ENCODE data around the gene ARHGEF12. TPM values are rescaled to one million over a fixed set of nuclear protein-coding genes. Genes with fewer than 3 reads are reported as not detected.

The ARHGEF12 gene
- polyA plus RNA-seq, 1 donor (not counting 4 experiments of a cell fraction or from before 2014, with no cell fraction given), result 28.8 TPM

- peaks cover 0 to 3% of the 10 kb centered on the region in 2 experiments for H3K36me3 ChIP-seq (ENCODE audit: control insufficient read depth in 2 of 2, extremely low read depth in 1 of 2, insufficient read depth in 2 of 2, low read length in 2 of 2)
- H2AFZ ChIP-seq (ENCODE audit: control insufficient read depth, low read length), result no peak overlapping the region
- dilution Hi-C loops (cut with MboI; ENCODE audit: extremely low pct_ligation_motif_present, low sequenced_read_pairs), result no loop called here
- peak overlapping the region; percentile 62 for H3K4me2 ChIP-seq (ENCODE audit: control insufficient read depth, extremely low read depth, insufficient read depth, low read depth, low read length)
- FAIRE-seq, result no peak
- DNase-seq (ENCODE audit: low read depth, low spot score), result no peak
- H3K27me3 ChIP-seq (ENCODE audit: control insufficient read depth, extremely low read depth, insufficient read depth, low read length), result no peaks in the 10 kb centered on the region
- H3K27ac ChIP-seq (ENCODE audit: control insufficient read depth, insufficient read depth, low read length), result no peak overlapping the region
- no peak overlapping the region for H3K9ac ChIP-seq (ENCODE audit: control insufficient read depth, extremely low read depth, insufficient read depth, low read length)
- no peak for TF ChIP-seq EZH2 (IDR thresholded peaks at IDR 0.05; ENCODE audit: low read length)
- no peak for TF ChIP-seq CTCF (optimal IDR thresholded peaks at IDR 0.05 in 1 of 3, IDR thresholded peaks at IDR 0.05 in 1 of 3, conservative IDR thresholded peaks at IDR 0.05 in 1 of 3; ENCODE audit: extremely low read depth in 1 of 3, insufficient read depth in 2 of 3, low read length in 3 of 3)
- H3K9me3 ChIP-seq (ENCODE audit: control insufficient read depth, low read depth, low read length), result no peaks in the 10 kb centered on the region
- H3K4me1 ChIP-seq (ENCODE audit: control insufficient read depth, extremely low read depth, insufficient read depth, low read length), result peaks cover 34% of the 10 kb centered on the region
- no peak overlapping the region for H3K4me3 ChIP-seq (ENCODE audit: control insufficient read depth in 2 of 3, extremely low read depth in 1 of 3, insufficient read depth in 2 of 3, low read depth in 1 of 3, low read length in 3 of 3)
- H3K9me1 ChIP-seq (ENCODE audit: control insufficient read depth, extremely low read depth, insufficient read depth, low read length), result no peaks in the 10 kb centered on the region
- H3K79me2 ChIP-seq (ENCODE audit: control insufficient read depth, insufficient read depth, low read length), result peaks cover 51% of the 10 kb centered on the region
- peaks cover 4% of the 10 kb centered on the region for H4K20me1 ChIP-seq (ENCODE audit: control insufficient read depth, extremely low read depth, insufficient read depth, low read length)
Measured at GRCh38 chr11:120390585-120390922, 54.3 kb downstream of the ARHGEF12 start.

- no peak overlapping the region for H2AFZ ChIP-seq (ENCODE audit: control insufficient read depth, low read length)
- FAIRE-seq (peak; percentile 62), DNase-seq (ENCODE audit: low read depth, low spot score) (no peak)
- H3K9me1 ChIP-seq (ENCODE audit: control insufficient read depth, extremely low read depth, insufficient read depth, low read length), result no peaks in the 10 kb centered on the region
- no peaks in the 10 kb centered on the region for H3K9me3 ChIP-seq (ENCODE audit: control insufficient read depth, low read depth, low read length)
- no peak overlapping the region for H3K27ac ChIP-seq (ENCODE audit: control insufficient read depth, insufficient read depth, low read length)
- TF ChIP-seq EZH2 (IDR thresholded peaks at IDR 0.05; ENCODE audit: low read length), result no peak
- no peak for TF ChIP-seq CTCF (optimal IDR thresholded peaks at IDR 0.05 in 1 of 3, IDR thresholded peaks at IDR 0.05 in 1 of 3, conservative IDR thresholded peaks at IDR 0.05 in 1 of 3; ENCODE audit: extremely low read depth in 1 of 3, insufficient read depth in 2 of 3, low read length in 3 of 3)
- H3K9ac ChIP-seq (ENCODE audit: control insufficient read depth, extremely low read depth, insufficient read depth, low read length), result no peak overlapping the region
- peaks cover 4% of the 10 kb centered on the region for H4K20me1 ChIP-seq (ENCODE audit: control insufficient read depth, extremely low read depth, insufficient read depth, low read length)
- H3K27me3 ChIP-seq (ENCODE audit: control insufficient read depth, extremely low read depth, insufficient read depth, low read length), result no peaks in the 10 kb centered on the region
- peaks cover 47% of the 10 kb centered on the region for H3K79me2 ChIP-seq (ENCODE audit: control insufficient read depth, insufficient read depth, low read length)
- no peak overlapping the region for H3K4me2 ChIP-seq (ENCODE audit: control insufficient read depth, extremely low read depth, insufficient read depth, low read depth, low read length)
- H3K36me3 ChIP-seq (ENCODE audit: control insufficient read depth in 2 of 2, extremely low read depth in 1 of 2, insufficient read depth in 2 of 2, low read length in 2 of 2), result peaks cover 0 to 3% of the 10 kb centered on the region in 2 experiments
- H3K4me1 ChIP-seq (ENCODE audit: control insufficient read depth, extremely low read depth, insufficient read depth, low read length), result peaks cover 31% of the 10 kb centered on the region
- no peak overlapping the region for H3K4me3 ChIP-seq (ENCODE audit: control insufficient read depth in 2 of 3, extremely low read depth in 1 of 3, insufficient read depth in 2 of 3, low read depth in 1 of 3, low read length in 3 of 3)
- dilution Hi-C loops (cut with MboI; ENCODE audit: extremely low pct_ligation_motif_present, low sequenced_read_pairs), result no loop called here
Measured at GRCh38 chr11:120391292-120391691, 55.1 kb downstream of the ARHGEF12 start.
